Central memory CD8-positive, alpha-beta T cell (primary cell): Measurements from ENCODE around the gene MTX2.
"Not testable (repeated sequence)": the region's sequence is repeated elsewhere in the genome, so short reads cannot be mapped to it uniquely, and the experiment has no call there.

Experiments
- ATAC-seq: fragments of 150-1000 bp; cut with Tn5 transposase; replicated peaks from 2 replicates; pipeline ENCODE4 v1.10.0; 2022; ENCODE audit warnings: mild to moderate bottlenecking, moderate FRiP score, moderate number of reproducible peaks; ENCODE audit not compliant: poor library complexity, severe bottlenecking; ENCODE audit errors: extremely low read depth
- DNase-seq, 2 donors: peaks; one replicate each; pipeline ENCODE4 v3.0.0; 2021; ENCODE audit warnings: low spot score in 2 of 2
- H3K27ac Mint-ChIP-seq: one replicate; pipeline ENCODE4 v1.8.0; 2022; ENCODE audit warnings: low read depth, mild to moderate bottlenecking, moderate library complexity, mixed read lengths
- H3K27me3 Mint-ChIP-seq: one replicate; pipeline ENCODE4 v1.8.0; 2022; ENCODE audit warnings: mixed read lengths
- H3K36me3 Mint-ChIP-seq: one replicate; pipeline ENCODE4 v1.8.0; 2022; ENCODE audit warnings: mild to moderate bottlenecking, moderate library complexity, mixed read lengths; ENCODE audit not compliant: insufficient read depth
- H3K4me1 Mint-ChIP-seq: one replicate; pipeline ENCODE4 v1.8.0; 2022; ENCODE audit warnings: mixed read lengths
- H3K4me3 Mint-ChIP-seq: one replicate; pipeline ENCODE4 v1.8.0; 2022; ENCODE audit warnings: mild to moderate bottlenecking, moderate library complexity, mixed read lengths
- H3K9me3 Mint-ChIP-seq: one replicate; pipeline ENCODE4 v1.8.0; 2022; ENCODE audit warnings: mixed read lengths

The MTX2 gene

DNA sequence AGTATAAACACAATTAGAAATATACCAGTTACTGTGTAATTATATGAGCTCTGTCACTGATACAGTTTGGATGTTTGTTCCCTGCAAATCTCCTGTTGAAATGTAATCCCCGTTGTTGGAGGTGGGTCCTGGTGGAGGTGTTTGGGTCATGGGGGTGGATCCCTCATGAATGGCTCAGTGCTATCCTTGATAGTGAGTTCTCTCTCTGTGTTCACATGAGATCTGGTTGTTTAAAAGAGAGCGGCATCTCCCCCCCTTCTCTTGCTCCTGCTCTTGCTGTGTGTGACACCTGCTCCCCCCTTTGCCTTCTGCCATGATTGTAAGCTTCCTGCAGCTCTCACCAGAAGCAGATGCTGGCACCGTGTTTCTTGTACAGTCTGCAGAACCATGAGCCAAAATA, 24.1 kb downstream of the MTX2 start:
- peak overlapping the region; percentile 25 for H3K27ac Mint-ChIP-seq
- DNase-seq (no peak), ATAC-seq (no peak)
- no peaks in the 10 kb centered on the region for H3K36me3 Mint-ChIP-seq
- H3K27me3 Mint-ChIP-seq, result no peaks in the 10 kb centered on the region
- H3K9me3 Mint-ChIP-seq, result no peaks in the 10 kb centered on the region
- peaks cover 25% of the 10 kb centered on the region for H3K4me1 Mint-ChIP-seq
- no peak overlapping the region for H3K4me3 Mint-ChIP-seq

DNA sequence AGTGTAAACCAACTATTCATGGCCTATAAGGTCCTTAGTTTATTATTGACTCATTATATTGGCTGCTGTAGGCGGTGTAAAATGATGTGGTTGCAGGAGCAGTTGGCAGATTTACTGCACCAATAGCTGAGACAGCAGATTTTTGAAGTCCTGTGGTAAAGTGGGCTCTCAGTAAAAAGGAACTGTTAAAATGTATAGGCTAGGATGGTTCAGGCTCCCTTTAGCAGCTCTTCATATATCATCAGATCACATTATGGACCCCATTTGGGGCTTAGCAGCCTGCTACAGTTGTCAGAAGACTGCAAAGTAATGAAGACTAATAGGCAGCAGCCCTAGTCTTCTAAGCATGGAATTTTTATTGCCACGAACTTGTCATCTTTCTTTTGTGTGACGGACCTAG, 27.8 kb downstream of the MTX2 start:
- Mint-ChIP-seq H3K4me3 (no peak overlapping the region), H3K27ac (no peak overlapping the region), H3K27me3 (no peaks in the 10 kb centered on the region), H3K9me3 (no peaks in the 10 kb centered on the region), H3K36me3 (no peaks in the 10 kb centered on the region), H3K4me1 (peaks cover 9% of the 10 kb centered on the region)
- DNase-seq, result no peak
- no peak for ATAC-seq

DNA sequence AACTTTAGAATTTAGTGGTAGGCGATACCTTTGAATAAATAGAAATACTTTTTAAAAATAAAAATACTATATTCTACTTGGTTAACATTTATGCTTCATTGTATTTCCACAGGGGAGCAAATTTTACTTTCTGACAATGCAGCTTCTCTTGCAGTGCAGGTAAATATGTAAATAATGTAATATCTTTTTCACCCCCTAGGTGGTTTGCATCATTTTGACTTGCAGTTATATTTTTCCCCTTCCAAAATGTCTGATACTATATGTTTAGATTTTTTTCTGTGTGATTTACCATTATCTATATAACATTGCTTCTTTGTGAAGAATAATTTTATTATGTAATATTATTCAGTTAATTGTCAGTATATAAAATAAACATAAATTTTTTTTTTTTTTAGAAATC, 28.5 kb downstream of the MTX2 start:
- DNase-seq (no peak), ATAC-seq (no peak)
- Mint-ChIP-seq H3K9me3 (no peaks in the 10 kb centered on the region), H3K4me1 (peaks cover 9% of the 10 kb centered on the region), H3K27ac (no peak overlapping the region), H3K27me3 (no peaks in the 10 kb centered on the region), H3K36me3 (no peaks in the 10 kb centered on the region), H3K4me3 (no peak overlapping the region)

DNA sequence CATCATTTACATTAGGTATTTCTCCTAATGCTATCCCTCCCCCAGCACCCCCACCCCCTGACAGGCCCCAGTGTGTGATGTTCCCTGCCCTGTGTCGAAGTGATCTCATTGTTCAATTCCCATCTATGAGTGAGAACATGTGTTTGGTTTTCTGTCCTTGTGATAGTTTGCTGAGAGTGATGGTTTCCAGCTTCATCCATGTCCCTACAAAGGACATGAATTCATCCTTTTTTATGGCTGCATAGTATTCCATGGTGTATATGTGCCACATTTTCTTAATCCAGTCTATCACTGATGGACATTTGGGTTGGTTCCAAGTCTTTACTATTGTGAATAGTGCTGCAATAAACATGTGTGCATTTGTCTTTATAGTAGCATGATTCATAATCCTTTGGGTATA, 36.8 kb downstream of the MTX2 start:
- not testable (repeated sequence) for H3K4me3 Mint-ChIP-seq, H3K9me3 Mint-ChIP-seq, H3K27ac Mint-ChIP-seq, ATAC-seq, H3K27me3 Mint-ChIP-seq, H3K36me3 Mint-ChIP-seq, DNase-seq
- peaks cover 23% of the 10 kb centered on the region for H3K4me1 Mint-ChIP-seq

DNA sequence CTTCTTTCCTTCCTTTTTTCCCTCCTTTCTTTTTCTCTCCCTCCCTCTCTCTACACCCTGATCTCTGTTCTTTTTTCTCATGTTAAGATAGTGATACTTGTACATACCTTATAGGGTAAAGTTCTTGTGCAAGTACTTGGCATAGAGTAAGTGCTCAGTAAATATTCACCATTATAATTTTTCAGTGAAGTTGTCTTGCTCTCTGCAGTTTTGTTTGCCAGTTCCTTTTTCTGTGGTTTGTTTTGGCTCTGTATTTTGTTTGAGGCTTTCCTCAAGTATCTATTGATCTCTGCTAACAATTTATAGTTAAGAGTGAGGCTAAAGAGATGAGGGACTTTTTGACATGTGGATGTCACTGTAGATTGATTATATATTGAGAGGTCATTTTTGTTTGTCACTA, 48.0 kb downstream of the MTX2 start:
- Mint-ChIP-seq H3K4me3 (no peak overlapping the region), H3K27me3 (no peaks in the 10 kb centered on the region), H3K36me3 (peaks cover 4% of the 10 kb centered on the region), H3K4me1 (peaks cover 4% of the 10 kb centered on the region), H3K9me3 (no peaks in the 10 kb centered on the region), H3K27ac (no peak overlapping the region)
- ATAC-seq, result no peak
- DNase-seq, result no peak

DNA sequence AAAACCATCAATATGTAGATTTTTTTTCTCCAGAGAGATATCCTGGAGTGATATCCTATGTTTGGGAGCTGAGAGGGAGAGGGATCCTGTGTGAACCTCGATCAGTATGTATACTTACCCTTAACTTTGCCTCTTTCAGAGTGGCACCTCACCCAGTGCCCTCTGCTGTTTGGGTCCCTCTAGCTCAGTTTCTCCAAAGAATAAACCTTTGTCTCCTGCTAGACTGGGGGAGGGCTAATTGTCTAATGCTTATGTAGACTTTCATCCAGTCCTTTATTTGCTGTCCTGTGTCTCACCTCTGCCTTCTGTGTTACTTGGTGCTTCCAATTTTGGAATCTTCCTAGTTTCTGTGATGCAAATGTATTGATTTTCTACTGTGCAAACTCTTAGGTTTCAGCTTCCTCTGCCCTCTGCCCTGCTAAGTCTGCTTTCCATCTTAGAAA, 48.4 kb downstream of the MTX2 start:
- Mint-ChIP-seq H3K27ac (no peak overlapping the region), H3K36me3 (peaks cover 4% of the 10 kb centered on the region), H3K9me3 (no peaks in the 10 kb centered on the region), H3K27me3 (no peaks in the 10 kb centered on the region), H3K4me1 (peaks cover 4% of the 10 kb centered on the region), H3K4me3 (no peak overlapping the region)
- DNase-seq (no peak), ATAC-seq (no peak)

- Mint-ChIP-seq H3K4me1 (peaks cover 4% of the 10 kb centered on the region), H3K27ac (no peak overlapping the region), H3K27me3 (no peaks in the 10 kb centered on the region), H3K9me3 (no peaks in the 10 kb centered on the region), H3K4me3 (no peak overlapping the region), H3K36me3 (peaks cover 4% of the 10 kb centered on the region)
- DNase-seq, result no peak
- no peak for ATAC-seq
These were observed 52.7 kb downstream of the MTX2 start for GRCh38 chr2:176321916-176322315.

DNA sequence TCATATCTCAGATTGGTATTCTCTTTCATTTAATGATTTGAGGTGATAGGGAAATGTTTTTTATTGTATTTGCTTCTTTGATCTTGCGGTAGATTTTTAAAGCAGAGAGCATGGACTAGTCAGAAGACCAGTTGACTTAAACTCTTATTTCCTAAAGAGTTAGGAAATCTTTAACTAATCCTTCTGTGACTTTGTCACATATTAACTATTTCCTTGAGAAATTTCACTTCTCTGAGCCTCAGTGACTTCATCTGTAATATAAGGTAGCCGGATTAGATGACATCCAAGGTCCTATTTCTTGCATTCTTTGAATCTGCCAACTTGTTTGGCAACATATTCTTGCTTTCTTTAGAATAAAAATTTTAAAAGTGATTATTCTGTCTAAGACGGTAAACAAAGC, 55.6 kb downstream of the MTX2 start:
- Mint-ChIP-seq H3K27me3 (no peaks in the 10 kb centered on the region), H3K4me1 (no peaks in the 10 kb centered on the region), H3K27ac (no peak overlapping the region), H3K36me3 (peaks cover 3% of the 10 kb centered on the region), H3K4me3 (no peak overlapping the region), H3K9me3 (no peaks in the 10 kb centered on the region)
- ATAC-seq, result no peak
- DNase-seq, result no peak

DNA sequence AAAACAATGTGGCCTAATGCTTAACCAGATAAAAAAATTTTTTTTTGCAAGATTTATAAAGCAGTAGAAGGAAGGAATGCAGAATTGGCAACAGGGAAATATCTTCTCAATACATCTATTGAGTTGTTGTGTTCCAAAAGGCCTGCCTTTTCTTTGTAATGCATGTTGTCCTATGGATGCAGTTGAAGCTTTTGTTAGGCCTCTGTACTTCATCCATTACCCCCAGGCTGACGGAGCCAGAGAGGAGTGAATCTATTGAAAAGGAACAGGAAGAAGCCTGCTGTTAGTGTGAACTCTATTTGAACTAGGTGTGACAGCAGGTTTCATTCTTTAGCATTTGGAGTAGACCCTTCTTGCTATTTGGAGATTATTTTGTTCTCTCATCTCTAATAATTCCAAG, 56.5 kb downstream of the MTX2 start:
- Mint-ChIP-seq H3K27me3 (no peaks in the 10 kb centered on the region), H3K4me1 (no peaks in the 10 kb centered on the region), H3K9me3 (no peaks in the 10 kb centered on the region), H3K4me3 (no peak overlapping the region), H3K36me3 (peaks cover under 1% of the 10 kb centered on the region), H3K27ac (no peak overlapping the region)
- no peak for DNase-seq
- ATAC-seq, result no peak

- H3K27ac Mint-ChIP-seq, result no peak overlapping the region
- H3K4me3 Mint-ChIP-seq, result no peak overlapping the region
- no peaks in the 10 kb centered on the region for H3K9me3 Mint-ChIP-seq
These were observed 58.9 kb downstream of the MTX2 start for GRCh38 chr2:176328149-176328548.

GRCh38 chr2:176330612-176331011, 61.4 kb downstream of the MTX2 start:
- ATAC-seq (no peak), DNase-seq (no peak)
- Mint-ChIP-seq H3K4me3 (no peak overlapping the region), H3K36me3 (no peaks in the 10 kb centered on the region), H3K27ac (no peak overlapping the region), H3K9me3 (no peaks in the 10 kb centered on the region), H3K27me3 (no peaks in the 10 kb centered on the region), H3K4me1 (no peaks in the 10 kb centered on the region)

More at GRCh38 chr2:176328149-176328548, 58.9 kb downstream of the MTX2 start:
- DNase-seq (no peak), ATAC-seq (no peak)
- Mint-ChIP-seq H3K36me3 (no peaks in the 10 kb centered on the region), H3K27me3 (no peaks in the 10 kb centered on the region), H3K4me1 (no peaks in the 10 kb centered on the region)

DNA sequence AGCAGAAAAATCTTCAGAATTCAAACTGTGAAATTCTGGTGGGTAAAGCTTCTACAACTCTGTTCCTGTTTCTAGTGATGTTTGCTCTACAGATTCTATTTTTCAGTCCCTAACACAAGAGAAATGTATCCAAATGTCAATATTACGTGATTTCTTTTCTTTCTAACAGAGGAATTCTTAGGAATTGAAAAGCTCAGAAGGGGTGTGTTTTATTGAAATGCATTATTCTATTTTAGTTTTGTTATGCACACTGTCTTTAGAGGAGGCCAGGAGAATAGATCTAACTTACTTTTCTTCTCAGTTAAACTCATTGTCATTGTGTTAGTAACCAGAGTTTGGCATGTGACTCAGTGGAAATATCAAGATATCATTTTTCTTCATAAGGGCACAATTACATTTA, 62.4 kb downstream of the MTX2 start:
- Mint-ChIP-seq H3K36me3 (no peaks in the 10 kb centered on the region), H3K4me3 (no peak overlapping the region), H3K9me3 (no peaks in the 10 kb centered on the region), H3K4me1 (no peaks in the 10 kb centered on the region), H3K27me3 (no peaks in the 10 kb centered on the region), H3K27ac (no peak overlapping the region)
- DNase-seq (no peak), ATAC-seq (no peak)

DNA sequence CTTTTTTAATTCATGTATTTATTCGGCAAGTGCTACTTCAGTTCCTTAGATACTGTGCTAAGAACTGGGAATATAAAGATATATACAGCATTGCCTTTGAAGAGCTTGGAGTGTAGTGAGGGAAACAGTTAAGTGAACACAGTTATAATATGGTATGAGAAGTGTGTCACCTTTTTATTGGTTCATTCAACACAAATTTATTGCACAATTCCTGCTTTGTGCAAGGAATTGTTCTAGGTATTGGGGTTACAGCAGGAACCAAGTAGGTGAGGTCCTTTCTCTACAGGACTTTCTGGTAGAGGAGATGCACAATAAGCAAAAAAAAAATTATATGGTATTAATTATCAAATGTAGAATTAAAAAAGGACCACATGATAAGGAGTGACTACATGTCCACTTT, 65.5 kb downstream of the MTX2 start:
- Mint-ChIP-seq H3K4me1 (no peaks in the 10 kb centered on the region), H3K36me3 (peaks cover 2% of the 10 kb centered on the region), H3K4me3 (no peak overlapping the region), H3K27me3 (no peaks in the 10 kb centered on the region), H3K9me3 (no peaks in the 10 kb centered on the region), H3K27ac (no peak overlapping the region)
- ATAC-seq, result no peak
- DNase-seq, result no peak

DNA sequence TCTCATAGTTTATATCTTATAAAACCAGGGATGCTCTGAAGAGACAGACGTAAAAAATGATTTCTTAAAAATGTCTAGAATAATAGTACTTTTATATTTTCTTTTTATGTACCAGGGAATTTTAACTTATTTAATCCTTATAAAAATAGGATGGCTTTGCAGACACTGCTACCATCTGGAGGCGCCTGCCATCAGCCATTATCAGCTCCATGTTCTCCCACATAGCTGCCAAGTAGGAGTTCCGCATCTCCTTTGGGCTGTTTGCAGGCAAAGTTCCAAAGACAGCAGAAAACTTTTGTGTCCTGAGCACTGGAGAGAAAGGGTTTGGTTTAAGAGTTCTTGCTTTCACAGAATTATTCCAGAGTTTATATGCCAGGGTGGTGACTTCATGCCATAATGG, 69.2 kb downstream of the MTX2 start:
- no peaks in the 10 kb centered on the region for H3K4me1 Mint-ChIP-seq
- H3K4me3 Mint-ChIP-seq, result no peak overlapping the region
- no peaks in the 10 kb centered on the region for H3K27me3 Mint-ChIP-seq
- H3K36me3 Mint-ChIP-seq, result peaks cover 2% of the 10 kb centered on the region
- no peak overlapping the region for H3K27ac Mint-ChIP-seq
- DNase-seq (no peak), ATAC-seq (no peak)
- H3K9me3 Mint-ChIP-seq, result no peaks in the 10 kb centered on the region
